Measurements from ENCODE around the gene TMEM91.

TMEM91 gene

DNA sequence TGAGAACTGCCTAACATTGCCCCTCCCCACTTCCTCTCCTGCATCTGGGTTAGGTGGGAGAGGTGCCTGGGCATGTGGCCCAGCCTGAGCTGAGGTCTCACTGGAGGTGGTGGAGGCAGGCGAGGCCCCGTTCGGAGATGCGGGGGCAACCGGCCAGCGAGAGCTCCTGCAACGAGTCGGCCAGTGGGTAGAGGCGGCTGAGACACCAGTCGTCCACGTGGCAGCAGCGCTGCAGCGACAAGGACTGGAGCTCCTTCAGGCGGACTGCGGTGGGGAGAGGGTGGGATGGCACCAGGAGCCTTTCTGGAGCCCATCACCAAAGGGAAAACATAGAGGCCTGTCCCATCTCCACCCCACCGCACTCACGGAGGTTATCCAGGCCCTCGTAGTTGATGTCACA, 56.8 kb downstream of the TMEM91 start:
- H3K27ac ChIP-seq (ENCODE audit: low read depth, low read length): no peak overlapping the region
- H3K4me2 ChIP-seq (ENCODE audit: low read length): no peak overlapping the region
- H3K9me2 ChIP-seq (replicated peaks; ENCODE audit: control insufficient read depth, low read length): no peaks in the 10 kb centered on the region

More for the DNA sequence above, 56.8 kb downstream of the TMEM91 start:
- Histone ChIP-seq H3K27me3 (ENCODE audit: control insufficient read depth, low read length) (no peaks in the 10 kb centered on the region), H4K20me1 (ENCODE audit: control insufficient read depth, insufficient read depth, low read depth, low read length) (no peaks in the 10 kb centered on the region), H3K79me2 (ENCODE audit: control insufficient read depth, low read length) (peaks cover 11% of the 10 kb centered on the region), H3K4me3 (ENCODE audit: low read length) (no peak overlapping the region), H3K9me3 (ENCODE audit: control insufficient read depth, insufficient read depth, low read length) (no peaks in the 10 kb centered on the region), H3K36me3 (ENCODE audit: control insufficient read depth, low read length) (peaks cover 40% of the 10 kb centered on the region), H3F3A (ENCODE audit: control insufficient read depth, insufficient read depth) (no peaks in the 10 kb centered on the region), H3K4me1 (ENCODE audit: control insufficient read depth, low read length) (peaks cover 6% of the 10 kb centered on the region)
- TF ChIP-seq, protein P1, sequence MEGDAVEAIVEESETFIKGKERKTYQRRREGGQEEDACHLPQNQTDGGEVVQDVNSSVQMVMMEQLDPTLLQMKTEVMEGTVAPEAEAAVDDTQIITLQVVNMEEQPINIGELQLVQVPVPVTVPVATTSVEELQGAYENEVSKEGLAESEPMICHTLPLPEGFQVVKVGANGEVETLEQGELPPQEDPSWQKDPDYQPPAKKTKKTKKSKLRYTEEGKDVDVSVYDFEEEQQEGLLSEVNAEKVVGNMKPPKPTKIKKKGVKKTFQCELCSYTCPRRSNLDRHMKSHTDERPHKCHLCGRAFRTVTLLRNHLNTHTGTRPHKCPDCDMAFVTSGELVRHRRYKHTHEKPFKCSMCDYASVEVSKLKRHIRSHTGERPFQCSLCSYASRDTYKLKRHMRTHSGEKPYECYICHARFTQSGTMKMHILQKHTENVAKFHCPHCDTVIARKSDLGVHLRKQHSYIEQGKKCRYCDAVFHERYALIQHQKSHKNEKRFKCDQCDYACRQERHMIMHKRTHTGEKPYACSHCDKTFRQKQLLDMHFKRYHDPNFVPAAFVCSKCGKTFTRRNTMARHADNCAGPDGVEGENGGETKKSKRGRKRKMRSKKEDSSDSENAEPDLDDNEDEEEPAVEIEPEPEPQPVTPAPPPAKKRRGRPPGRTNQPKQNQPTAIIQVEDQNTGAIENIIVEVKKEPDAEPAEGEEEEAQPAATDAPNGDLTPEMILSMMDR (IDR thresholded peaks at IDR 0.05; ENCODE audit: low read depth, low read length, poor library complexity, severe bottlenecking): no peak
- no peak for TF ChIP-seq EZH2phosphoT487 (IDR thresholded peaks at IDR 0.05; ENCODE audit: borderline replicate concordance, low read length)
